GM21825 (cell line): ENCODE data around the gene CRYBG3.

Experiments used
- ATAC-seq: cut with Tn5 transposase; IDR thresholded peaks from one replicate; pipeline ENCODE4 v1.9.1; 2021; ENCODE audit warnings: mild to moderate bottlenecking, moderate library complexity; ENCODE audit not compliant: unreplicated experiment

The CRYBG3 gene

DNA sequence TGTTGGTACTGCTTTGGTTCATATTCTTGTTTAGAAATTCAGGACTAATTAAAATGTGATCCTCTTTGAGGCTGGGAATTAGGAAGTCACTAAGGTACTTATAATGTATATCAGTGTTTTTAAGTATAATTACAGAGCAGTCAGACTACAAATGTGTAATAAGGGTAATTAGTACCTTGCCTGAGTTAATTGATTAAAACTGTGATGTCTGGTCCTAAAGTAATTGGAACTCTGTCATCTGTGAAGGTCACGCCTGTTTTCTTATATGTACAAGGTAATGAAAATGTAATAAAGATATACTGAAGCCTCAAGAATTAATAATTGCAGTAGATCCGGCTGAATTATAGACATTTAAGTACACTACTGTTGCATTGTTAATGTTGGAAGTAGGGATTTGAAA is 117.6 kb downstream of the CRYBG3 start:
- no peak for ATAC-seq

DNA sequence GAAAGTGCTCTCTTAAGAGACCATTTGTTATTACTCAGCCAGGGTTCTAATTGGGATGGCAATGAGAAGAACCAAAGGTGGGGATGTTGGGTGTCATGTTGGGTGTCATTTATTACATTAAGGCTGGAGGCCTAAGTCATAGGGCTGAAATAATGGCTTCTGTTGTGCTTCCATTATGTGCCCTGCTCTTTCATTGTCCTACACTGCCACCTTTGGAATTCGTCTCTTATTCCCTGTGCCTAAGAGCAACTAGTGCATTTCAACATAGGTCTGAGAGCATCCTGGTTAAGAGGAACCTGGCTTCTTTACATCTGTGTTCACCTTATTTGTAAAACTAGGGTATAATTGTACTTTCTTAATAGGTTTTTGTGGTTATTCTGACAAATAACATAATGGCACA is 118.2 kb downstream of the CRYBG3 start:
- ATAC-seq = no peak

DNA sequence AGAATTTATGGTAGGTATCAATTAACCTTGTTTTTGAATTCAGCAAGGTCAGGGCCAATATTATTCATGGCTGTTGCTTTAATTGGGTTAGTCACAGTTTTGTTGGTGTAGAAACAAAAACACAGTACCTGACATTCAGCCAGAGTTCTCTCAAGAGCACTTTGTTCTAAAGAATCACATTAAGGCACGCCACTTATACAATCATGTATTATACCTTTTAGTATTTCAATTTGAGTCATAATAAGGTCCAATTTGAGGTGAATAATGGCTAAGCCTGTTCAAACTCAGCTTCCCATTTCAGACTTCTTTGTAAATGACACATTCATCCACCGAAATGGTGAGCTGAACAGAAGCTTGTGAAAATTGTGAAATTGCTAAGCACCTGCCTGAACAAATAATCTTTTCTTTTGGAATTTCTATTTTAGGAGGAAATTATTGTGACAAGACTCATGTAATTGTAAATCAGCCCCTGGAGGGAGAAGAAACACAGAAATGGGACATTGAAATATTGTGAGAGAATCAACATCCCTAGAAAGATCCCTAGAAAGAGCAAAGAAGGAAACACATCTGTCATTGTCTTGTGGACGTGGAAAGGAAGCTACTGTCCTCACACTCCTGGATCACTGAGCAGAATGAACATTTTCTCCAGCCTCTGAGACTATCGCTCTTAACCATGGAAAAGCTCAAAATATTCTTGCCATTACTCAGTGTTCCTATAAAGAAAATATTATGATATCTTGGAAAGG is 121.2 kb downstream of the CRYBG3 start:
- ATAC-seq = no peak

DNA sequence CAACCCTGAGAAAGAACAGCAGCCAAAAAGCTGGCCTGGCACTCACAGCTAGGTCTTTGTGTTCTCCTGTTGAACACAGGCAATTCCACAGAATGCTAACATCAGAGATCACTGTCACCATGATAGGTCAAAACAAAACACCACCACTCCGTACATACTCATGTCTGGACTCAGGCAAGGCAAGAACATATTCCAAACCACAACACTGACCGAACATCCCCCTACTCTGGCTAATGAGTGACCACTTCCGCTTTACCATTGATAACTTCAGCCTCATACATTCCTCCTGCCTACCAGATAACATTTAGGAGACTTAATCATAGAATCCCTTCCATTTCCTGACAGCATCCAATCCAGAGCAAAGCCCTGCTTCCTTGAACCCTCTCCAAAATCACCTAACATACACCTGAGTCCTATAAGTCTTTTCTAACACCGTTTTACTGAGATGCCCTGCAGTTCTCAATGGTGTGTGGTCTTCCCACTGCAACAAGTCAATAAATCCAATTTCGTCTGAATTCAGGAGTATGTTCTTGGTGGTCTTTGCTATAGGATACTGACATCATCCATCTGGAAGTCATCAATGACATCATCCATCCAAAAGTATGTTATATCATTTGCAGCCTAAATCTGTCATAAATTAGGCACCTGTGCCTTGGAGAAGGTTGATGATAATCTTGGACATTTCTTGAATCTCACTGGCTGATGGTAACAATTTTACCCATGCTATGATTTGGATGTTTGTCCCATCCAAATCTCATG is 126.7 kb downstream of the CRYBG3 start:
- no peak for ATAC-seq

DNA sequence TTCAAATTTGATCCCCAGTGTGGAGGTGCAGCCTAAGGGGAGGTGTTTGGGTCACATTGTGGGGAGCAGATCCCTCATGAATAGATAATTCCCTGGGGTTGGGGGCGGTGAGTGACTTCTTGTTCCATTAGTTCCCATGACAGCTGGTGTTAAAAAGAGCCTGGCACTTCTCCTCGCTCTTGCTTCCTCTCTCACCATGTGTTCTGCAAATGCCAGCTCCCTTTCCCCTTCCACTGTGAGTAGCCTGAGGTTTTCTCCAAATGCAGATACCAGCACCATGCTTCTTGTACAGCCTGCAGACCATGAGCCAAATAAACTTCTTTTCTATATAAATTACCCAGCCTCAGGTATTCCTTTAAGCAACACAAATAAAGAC is 127.3 kb downstream of the CRYBG3 start:
- no peak for ATAC-seq

DNA sequence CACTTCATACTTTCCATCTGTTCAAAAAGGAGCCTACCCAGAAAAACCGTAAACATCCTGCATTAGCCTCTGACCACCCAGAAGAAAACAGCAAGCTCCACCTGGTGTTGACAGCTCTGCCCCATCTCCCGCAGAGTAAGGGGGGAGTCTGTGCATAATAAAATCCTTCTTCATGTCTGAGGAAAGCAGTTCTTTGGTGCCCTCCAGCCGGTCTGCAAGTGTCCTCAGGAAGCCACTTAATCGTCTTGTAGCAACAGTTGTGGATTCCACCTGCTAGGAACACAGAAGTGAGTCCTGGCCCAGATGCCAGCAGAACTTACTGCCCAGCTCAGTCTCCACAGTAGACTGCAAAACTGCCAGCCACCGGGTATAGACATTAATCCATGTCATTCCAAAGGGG is 127.9 kb downstream of the CRYBG3 start:
- no peak for ATAC-seq

DNA sequence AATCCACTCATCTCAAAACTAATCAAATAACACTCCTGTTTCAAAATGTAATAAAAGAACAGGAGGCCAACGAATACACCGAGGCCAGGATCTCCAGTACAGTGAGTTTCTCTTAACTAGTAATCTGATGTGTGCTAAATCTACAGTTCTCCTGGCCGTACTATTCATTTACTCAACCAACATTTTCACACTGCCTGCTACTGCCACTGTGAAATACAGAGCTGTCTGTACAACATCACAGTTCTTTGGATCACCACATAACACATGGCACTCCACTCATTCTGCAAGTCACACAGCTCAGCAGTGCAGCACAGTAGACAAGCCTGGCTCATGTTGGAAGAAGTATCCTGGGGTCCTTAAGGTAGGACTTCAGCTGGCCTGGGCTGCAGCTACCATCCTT is 128.5 kb downstream of the CRYBG3 start:
- ATAC-seq = no peak

DNA sequence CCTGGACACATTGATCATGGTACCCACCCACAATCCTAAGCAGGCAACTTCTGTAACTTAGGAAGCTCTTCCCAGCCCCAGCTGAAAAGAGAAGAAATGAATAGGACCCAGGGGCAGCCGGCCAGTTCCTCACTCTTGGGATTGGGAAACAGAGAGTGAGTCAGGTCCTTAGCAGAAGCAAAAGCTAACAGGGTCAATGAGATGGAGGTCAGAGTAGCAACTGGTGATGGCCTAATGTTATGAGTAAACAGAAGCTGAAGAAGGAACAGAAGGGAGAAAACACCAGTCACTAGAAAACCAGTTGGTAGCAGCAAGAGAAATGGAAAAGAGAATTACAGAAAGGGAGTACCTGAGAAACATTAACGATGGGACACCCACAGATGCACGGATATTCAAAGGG is 130.5 kb downstream of the CRYBG3 start:
- ATAC-seq = no peak

DNA sequence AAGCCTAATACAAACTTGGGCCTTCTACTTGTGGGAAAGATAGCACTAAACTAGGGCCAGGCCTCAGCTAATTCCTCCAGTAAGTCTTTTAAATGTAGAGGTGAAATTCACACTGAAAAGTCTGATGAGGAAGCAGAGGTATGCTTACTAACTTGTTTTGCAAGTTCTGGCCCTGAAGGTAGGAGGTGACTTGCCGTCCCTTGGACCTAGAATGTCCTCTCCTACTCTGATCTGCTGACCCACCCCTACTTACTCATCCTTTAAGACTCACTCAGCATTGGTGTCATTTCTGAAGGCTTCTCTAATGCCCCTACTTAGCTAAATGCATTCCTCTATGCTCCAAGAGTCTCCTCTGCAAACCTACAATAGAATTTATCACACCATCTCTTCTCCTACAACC is 131.1 kb downstream of the CRYBG3 start:
- no peak for ATAC-seq

DNA sequence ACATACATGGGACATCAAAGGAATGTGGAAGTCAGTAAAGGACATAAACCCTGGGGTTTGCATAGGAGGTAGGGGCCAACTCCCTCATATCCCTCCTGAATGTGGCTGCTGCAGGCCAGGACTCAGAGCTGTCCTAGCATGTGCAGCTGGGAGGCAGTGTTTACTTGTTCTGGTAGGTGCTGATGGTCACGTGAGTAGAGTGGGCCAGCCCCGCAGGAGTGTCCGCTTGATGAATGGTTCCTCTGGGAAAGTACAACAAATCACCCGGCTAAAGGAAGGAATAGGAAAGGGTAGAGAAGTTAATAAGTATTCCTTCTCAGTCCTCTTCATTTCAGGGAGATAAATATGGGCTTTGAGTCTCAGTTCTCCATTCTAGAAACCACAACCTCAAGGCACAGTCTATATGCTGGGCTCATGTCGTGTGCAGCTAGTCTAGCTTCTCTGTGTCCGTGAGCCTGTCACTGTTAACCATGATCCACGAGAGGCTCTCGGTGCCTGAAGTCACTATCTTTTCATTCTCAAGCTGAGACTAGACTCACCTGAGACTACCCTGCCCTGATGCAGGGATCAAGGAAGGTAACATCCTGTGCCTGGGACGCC is 132.5 kb downstream of the CRYBG3 start:
- no peak for ATAC-seq

DNA sequence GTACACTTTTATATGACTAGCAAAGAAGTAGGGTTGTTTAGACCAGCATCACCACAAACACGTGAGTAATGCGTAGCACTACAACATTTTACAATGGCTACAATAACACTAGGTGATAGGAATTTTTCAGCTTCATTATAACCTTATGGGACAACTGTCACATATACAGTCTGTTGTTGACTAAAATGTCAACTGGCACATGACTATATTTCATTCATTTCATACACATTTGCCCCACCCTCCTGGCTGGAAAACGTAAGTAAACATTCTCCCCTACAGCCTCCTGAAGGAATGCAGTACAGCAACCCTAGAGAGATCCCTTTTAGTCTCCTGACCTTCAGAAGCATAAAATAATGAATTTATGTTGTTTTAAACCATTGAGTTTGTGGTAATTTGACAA is 134.2 kb downstream of the CRYBG3 start:
- ATAC-seq = no peak

DNA sequence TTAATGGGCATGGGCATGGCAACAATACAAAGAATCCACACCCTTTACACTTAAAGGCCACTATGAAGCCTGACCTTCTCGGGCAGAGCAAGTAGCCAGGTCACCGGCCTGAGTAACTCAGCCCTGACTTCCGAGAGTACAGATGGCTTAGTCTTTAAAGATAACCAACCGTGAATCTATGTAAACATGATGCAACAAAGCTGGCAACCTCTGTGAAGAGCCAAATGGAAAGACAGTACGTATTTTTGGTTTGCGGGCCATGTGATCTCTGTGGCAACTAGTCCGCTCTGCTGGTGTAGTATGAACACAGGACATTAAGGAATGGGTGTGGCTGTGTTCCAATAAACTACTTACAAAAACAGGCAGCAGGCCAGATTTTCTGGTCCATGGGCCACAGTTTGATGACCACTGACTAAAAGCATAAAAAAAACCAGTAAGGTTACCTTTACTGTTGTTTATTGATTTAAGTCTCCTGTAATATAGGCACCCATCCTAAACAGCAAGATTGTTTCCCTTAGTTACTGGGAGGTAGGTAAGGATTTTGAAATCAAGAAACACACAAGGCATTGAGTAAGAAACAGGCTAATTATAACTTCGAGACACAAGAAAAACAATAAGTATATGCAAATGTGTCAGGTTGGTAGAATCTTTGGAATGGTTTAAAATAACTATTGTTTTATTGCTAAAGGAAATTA is 136.0 kb downstream of the CRYBG3 start:
- ATAC-seq = no peak

DNA sequence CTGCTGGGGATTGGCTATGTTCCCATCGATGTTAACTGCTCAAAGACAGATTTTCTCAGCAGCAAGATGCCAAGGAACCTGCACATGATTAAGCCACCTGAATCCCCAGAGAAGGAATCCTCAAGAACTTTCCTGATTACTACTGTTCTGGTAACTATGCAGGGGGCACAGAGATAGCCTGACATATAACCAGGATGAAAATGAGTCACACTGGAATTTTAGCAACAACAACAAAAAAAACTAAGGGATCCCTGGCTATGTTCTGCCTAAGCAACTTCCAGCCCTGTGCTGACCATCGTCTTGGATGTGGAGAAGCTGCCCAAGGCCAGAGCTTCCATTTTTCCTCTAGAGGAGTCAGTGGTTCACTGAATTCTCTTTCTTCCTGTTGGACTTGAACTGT is 136.6 kb downstream of the CRYBG3 start:
- no peak for ATAC-seq

DNA sequence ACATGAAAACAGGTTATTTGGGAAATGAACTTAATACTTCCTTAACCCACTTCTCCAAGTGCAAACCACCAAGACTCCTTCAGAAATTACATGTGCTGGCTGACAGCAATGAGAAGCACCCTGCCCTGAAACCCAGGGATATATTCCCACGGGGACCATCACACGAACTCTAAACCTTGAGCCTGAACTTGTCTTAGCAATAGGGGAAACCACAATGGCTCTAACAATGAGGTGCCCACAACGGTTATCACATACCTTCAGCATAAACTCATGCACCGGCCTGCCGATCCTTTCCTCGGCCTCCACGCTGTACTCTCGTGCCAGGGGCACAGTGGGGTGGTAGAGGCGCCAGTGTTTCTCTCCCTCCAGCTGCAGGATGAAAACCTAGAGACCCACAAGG is 137.0 kb downstream of the CRYBG3 start:
- ATAC-seq = no peak

DNA sequence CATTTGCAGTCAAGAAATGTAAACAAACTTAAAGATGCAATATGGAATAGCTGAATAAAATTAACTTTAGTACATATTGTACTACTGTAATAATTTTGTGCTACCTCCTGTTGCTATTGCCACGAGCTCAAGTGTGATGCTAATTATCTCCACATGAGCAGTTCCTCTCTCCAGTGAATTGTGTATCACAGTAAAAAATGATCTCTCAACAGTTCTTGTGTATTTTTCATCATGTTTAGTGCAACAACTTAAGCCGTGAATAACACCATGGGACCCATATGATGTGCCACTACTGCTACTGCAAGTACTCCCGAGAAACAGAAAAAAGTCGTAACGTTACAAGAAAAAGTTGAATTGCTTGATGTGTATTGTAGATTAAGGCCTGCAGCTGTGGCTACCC is 138.1 kb downstream of the CRYBG3 start:
- no peak for ATAC-seq

DNA sequence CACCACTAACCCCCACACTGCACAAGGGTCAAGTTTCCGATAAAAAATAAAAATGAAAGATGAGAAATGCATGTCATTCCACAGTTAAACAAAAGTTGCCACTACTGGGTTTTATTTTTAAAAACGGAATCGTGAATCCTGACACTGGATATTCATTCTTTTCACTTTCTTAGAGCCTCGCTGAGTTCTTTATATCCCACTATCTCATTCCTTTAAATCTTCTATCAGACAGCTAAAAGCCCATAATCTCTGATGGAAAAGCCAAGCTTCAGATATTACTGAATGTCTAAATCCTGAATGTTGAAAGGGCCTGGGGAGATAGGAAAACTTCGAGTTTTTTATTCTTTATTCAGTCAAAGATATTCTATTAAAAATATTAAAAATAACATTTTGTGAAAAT is 138.7 kb downstream of the CRYBG3 start:
- no peak for ATAC-seq

DNA sequence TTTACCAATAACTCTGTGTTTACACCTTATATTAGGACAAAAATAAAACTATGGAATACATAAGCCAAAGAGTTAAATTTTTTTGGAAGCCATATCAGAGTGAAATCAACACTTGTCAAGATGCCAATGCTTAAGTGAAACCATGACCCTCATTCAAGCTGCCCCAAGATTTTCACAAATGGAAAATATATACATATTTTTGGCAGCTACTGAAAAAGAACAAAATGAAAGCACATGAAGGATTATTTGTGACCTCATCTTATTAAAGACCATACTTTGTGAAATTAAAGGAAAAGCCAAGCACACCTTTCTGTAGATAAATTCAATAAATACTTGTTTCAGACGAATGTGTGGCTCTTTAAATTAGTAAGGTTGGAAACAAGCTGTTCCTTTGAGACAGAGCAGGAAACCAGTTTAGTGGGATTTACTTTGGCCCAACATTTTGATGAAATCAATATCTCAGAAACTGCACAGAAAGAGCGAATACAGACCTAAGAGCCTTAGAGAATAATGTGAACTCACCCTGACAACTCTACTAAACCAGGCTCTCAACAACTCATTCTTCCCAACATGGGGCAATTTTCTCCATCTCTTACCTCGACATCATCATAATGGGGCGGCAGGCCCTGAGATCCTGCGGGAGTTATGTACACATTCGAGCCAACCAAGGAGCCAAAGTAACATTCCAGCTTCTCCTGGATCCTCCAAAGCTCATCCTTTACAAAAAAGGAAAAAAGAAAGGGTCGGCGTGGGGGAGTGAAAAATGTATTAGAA is 139.4 kb downstream of the CRYBG3 start:
- no peak for ATAC-seq

DNA sequence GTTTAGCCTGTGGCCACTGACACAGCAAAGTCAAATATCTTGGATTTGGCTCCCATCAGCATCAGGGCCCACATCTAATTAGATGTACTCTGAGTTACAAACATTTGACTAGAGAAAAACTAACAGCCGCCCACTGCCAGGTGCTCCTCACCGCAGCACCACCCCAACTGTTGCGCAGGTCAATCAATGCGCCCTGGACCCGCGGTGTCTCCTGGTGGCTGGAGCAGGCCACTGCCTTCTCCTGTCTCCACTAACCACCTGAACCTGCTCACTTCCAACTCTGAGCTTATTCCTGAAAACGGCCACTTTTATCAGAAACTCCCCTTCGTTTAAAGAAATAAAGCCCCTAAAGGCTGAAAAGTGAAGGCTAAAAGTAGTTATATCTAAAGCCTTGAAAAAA is 146.2 kb downstream of the CRYBG3 start:
- no peak for ATAC-seq

DNA sequence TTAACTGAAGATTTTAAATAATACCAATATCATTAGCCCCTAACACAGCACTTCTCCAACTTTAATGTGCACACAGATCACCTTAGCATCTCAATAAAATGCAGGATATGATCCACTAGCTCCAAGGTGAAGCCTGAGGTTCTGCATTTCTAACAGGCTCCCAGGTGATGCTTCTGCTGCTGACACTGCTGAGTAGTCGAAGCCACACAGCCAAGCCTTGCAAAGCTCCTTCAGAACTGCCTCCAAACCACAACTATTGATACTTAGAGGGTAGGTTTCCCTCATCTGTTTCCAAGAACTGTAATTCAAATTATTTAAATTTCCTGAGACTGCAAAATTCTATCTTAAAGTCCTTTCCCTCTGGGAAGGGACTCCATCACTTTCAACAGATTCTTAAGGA is 146.6 kb downstream of the CRYBG3 start:
- no peak for ATAC-seq

DNA sequence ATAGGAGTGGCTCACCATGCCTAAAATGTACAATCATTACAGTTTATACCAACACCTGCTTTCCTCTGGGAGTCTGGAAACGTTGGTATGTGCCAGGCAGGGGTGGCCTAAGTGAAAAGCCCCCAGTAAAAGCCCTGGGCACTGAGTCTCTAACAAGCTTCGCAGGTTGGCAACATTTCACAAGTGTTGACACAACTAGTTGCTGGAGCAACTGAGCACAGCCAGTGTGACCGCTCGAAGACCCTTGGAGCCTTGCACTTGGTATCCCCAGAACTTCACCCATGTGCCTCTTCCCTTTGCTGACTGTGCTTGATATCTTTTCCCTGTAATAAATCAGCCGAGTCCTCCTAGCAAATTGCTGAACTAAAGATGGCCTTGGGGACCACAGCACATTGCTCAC is 147.7 kb downstream of the CRYBG3 start:
- no peak for ATAC-seq

DNA sequence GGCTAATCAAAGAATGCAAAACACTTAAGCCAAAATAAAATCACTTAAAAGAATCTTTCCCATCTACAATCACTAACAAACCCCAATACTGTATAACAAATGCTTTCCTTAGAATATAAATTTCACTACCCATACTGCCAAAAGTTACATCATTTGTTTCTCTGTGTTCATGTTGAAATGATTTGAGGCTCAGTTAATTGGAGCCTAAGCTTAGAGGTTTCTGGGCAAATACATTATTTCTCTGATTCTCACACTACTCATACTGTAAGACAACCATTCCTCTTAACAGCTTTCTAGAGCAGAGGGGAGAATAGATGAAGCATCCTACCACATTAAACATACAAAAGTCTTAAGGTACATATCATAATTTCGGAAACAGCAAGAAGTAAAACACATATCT is 148.3 kb downstream of the CRYBG3 start:
- ATAC-seq = no peak
